Stimulated activated CD4-positive, alpha-beta T cell treated with anti-CD3 and anti-CD28 coated beads, Interleukin-12 subunit alpha, Interleukin-12 subunit beta, amount 100 ng/mL, for 24 hours (primary cell): Measurements from ENCODE around the gene PDE8A.
A peak's percentile ranks its signal among the peaks of the same experiment; 100 is the strongest.
"Not testable (repeated sequence)": the region's sequence is repeated elsewhere in the genome, so short reads cannot be mapped to it uniquely, and the experiment has no call there.

Source experiments
- DNase-seq, 2 experiments: peaks; one replicate each; pipeline ENCODE4 v3.0.0-alpha.2; 2020; ENCODE audit warnings: low read depth in 2 of 2

Gene PDE8A

DNA sequence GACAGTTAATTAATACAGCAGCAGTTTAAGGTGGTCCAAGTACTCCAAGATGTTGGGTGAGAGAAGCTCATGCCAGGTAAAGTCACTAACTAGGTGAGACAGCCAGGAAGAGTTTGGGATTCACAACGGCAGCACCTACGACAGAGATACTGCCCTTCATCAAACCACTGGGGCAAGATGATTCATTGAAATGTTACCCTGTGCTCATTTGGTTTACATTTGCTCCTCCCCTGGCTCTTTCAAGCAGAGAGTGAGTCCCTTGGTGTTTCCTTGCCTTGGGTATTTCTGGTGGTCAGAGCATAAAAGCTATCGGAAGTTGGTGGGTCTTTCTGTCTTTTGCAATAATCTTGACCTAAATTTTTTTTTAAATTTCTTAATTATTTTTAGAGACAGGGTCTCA lies 19.9 kb upstream of the PDE8A start:
- DNase-seq, result no peak

DNA sequence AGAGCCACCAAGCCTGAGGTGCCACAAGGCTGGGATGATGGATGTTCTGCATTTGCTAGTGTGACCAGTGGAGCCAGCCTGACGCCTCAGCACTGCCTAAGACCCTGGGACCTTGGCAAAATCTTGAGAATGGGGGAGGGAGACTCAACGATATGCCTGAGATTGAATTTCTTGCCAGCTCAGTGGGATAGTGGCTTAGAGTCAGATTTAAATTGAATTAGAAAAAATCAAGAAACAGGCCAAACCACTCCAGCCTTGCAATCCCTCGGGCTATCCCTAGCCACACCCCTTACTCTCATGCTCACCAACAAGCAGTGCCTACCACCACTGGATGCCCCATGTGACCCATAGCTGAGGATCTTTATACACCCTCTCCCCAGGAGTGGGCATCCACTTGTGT lies 18.7 kb upstream of the PDE8A start:
- DNase-seq, result no peak

DNA sequence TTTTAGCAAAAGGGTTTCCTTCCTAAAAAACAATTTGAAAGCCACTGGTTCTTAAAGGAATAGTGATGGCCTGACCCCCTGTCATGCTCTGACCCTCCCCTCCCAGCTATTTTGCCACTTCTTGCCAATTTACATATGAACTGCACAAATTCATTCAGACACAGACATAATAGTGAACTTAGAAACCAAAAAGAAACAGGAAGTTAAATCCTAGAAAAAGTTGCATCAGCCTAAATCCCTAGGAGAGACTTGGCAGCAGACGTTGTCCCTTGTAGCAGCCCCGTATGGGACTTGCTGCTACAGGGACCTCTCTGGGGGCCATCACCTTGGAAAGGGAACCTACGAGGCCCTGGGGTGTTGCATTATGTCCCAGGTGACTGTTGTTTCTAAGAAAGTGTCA lies 14.3 kb upstream of the PDE8A start:
- no peak for DNase-seq

DNA sequence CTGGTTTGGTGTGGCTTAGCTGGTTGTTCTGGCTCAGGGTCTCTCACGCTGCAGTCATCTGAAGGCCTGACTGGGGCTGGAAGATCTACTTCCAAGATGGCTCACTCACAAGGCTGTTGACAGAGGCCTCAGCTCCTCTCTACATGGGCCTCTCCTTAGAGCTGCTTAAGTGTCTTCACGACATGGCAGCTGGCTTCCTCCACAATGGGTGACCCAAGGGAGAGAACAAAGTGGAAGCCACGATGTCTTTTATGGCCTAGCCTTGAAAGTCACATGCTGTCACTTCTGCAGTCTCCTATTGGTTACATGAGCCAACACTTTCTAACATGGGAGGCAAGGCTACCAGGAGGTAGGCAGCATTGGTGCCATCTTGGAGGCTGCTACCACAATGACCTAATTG lies 13.4 kb upstream of the PDE8A start:
- no peak for DNase-seq

DNA sequence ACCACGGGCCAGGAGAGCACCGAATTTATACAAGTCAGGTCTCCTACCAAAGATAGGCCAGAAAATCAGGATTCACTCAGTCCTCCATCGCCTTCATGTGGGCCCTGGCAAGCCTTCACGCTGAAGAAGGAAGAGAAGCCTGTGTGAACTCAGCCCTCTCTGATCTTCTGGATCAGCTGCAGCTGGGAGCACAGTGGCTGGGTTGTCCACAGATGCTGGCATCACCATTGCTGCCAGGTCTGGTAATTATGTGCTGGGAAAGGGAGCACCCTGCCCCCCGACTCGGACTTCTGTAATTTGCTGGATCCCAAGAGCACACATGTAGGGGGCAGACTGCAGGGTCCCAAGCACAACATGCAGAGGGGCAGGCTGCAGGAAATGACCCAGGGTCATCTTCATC lies 12.4 kb upstream of the PDE8A start:
- DNase-seq, result no peak

DNA sequence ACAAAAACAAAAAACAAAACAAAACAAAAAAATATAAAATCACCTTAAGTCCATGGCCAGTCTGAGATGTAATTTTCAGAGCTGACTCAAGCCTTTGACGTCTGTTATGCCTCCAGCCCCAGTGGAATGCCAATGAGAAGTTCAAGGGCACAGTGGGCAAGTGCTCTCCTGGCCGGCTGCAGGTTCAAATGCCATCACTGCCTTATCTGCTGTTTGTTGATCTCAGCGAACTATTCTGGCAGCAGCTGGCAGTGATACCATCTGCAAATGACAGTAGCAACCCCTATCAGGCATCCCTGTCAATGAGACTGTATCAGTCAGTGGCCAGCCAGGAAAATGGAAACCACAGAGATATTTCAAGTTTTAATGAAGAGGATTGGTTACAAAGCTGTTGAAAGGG lies 10.8 kb upstream of the PDE8A start:
- no peak for DNase-seq

DNA sequence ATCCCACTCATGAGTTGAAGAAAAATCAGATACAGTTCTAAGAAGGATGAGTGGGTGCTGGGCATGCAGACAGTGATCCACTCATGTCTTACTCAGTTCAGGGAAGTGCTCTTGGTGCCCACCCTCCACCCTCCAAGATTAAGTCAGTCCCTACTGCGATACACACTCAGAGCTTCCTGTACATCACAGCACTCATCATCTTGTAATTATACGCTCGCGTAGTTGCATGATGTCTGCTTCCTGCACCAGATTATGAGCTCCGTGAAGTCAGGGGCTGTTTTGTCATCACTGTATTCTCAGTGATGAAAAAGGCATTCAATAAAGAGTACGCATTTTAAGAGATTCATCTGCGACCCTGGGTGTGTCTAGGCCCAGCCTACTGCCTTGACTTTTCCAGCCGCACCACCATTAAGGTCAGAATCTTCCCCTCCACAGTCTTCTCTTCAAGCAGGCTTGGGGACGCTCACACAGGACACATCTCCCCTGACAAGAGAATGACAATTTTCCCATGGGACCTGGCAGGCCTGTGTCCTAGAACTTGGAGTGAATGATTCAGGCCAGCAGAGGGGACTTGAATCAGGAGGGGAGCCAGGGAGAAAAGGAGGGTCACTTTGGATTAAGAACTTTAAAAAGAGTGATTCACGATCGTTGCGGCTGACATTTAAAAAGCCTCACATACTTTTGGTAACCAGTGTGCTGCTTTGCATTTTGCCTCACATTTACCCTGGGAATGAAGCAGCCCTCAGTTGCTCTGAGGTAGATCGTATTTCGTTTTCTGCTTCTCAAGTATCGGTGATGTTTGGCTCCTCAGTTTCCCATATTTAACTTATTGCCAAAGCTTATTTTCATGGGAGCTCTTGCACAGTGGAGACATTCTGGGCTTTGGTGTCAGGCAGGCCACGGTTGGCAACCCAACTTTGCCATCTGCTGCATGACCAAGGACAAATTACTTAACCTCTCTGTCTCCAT lies 7.9 kb upstream of the PDE8A start:
- no peak for DNase-seq

DNA sequence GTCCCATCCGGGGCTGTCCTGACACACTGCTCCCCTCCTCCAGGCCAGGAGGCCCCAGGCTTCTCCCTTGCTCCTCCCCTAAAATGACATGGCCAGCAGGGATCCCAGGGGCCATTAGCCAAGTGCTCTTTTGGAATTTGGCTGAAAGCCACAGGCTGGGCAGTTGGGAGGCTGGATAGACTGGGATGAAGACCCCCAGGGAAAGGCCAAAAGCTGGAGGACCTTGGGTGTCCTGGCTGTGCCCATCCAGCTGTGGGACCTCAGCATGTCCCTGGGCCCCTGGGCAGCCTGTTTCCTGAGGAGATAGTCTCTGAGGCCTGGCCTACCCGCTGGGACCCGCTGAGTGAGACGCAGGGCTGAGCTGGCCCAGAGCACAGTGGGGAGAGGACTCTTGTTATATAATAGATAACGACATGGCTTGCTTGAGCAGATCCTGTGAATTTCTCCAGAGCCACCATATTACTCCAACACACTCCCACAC lies 5.7 kb upstream of the PDE8A start:
- no peak for DNase-seq

DNA sequence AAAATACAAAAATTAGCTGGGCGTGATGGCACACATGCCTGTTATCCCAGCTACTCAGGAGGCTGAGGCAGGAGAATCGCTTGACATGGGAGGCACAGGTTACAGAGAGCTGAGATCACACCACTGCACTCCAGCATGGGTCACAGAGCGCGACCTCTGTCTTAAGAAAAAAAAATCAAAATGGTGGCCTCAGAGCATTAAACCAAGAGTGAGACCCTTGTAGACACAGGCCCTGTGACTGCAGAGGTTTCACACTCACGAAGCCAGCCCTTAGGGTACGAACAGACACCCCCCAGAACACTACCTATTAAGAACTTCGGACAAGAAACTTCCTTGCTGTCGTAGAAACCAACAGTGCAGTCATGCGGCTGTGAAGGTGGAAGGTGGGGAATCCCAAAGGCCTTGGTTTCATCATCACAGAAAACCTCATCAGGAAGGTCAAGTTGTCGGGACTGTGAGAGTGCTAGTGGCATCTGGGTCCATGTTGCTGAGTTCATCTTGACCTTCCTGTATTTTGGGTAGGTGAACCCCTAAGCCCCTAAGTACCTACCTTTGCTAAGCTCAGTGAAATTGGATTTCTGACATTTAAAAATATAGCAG lies 4.8 kb upstream of the PDE8A start:
- DNase-seq, result no peak

DNA sequence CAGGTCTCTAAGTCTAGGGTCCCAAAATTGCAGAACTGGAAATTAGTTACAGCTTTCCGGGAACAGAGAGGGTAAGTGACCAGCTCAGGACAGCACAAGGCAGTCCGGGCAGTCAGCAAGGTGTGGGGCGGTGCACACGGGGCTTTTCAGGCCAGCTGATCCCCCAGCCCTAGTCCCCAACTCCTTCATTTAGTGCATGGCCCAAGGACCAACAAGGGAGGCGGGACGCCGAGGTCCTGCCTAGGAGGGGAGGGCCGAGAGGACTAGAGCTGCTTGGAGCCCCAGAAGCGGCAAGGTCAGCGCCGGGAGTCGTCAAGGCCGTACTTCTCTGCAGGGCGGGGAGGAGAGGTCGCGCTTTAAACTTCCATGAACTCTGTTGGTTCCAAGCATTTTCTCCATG lies 2.0 kb upstream of the PDE8A start:
- DNase-seq, result no peak

DNA sequence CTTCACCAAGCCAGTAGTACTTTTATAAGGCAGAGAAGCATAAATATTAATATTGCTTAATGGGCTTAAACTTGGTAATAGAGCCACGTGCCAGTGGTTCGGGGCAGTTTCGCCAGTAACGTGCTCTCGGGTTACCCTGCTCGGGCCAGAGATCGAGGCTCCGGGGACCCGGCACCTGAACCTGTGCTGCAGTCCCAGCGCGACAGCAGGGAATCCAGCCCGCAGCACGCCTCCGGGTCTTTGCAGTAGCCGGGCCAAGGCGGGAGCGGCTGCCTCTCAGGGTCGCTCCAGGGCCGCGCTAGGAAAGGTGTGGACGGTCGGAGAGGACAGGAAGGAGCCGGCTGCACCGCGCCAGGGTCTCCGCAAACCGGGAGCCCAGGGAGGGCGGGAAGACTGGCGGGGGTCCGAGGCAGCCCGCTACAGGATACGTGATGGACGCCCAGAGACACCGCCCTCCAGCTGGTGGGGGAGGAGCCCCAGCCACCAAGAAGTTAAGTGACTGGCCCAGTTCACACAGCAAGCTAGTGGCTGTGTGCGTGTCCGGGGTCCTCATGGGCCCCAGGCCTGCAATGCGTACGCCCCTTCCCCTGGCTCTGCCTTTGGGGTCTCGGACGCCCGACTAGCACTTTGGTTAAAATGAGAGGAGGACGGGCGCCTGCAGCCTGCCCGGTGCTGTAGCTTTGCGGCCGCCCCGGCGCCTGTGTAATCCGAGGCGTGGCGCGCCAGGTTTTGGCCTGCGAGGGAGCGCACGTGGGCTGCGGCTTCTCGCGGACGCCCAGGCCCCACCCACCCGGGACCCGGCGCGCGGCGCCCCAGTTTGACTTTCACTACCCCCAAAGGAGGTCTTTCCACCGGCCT lies 1.2 kb upstream of the PDE8A start:
- DNase-seq, result peak; percentile 65 to 81

DNA sequence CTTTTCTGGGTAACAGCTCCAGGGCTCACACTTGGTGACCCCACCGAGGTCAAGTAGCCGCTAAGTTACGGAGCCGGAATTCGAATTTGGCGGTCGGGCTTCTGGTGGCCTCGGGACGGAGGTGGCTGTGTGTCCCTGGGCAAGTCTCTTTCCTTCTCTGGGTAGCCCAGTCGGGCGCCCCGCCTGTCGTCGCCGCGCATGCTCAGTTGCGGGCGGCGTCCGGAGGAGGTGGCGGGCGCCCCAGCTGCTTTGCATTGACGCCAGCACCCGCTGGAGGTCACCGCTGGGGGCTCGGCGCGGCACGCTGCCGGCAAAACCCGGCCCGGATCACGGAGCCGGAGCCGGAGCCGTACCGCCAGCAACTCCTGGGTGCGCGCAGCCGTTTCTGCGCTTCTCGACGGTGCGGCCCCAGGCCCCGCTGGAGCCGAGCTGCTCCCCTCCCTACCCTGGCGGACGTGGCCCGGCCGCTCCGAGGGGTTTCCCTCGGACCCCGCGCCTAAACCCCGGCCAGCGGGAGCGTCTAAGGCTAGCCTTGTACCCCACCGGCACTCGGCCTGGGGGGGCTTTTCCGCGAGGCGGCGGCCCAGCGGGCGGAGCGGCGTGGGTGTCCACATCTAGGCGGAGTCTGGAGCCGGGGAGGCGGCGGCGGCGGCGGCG lies 474 bp upstream of the PDE8A start:
- peak; percentile 88 to 91 for DNase-seq

DNA sequence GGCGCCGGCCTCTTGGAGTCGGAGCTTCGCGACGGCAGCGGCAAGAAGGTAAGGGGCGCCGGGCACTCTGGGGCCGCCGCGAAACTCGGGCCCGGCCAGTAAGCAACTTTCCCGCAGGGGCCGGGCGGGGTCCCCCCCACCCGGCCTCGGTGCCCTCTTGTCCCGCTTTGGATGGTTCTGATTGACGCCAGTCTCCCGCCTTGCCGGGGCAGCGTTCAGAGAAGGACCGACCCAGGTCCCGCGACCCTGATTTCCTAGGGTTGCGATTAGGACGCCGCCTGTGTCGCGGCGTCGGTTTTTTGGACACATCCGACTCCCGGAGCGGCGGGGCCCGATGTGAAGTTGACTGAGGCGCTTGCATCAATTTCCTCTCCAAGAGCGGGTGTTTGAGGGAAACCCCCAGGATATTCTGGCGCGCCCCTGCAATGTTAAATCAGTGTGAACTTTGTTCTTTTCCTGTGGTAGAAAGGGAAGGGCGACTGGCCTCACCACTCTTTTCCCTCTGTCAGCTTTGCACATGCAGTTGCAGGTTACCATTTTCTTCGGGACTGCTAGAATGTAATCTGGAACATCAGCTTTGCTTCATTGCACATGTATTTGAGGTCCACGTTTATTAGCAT lies 755 bp downstream of the PDE8A start:
- peak; percentile 13 to 41 for DNase-seq

DNA sequence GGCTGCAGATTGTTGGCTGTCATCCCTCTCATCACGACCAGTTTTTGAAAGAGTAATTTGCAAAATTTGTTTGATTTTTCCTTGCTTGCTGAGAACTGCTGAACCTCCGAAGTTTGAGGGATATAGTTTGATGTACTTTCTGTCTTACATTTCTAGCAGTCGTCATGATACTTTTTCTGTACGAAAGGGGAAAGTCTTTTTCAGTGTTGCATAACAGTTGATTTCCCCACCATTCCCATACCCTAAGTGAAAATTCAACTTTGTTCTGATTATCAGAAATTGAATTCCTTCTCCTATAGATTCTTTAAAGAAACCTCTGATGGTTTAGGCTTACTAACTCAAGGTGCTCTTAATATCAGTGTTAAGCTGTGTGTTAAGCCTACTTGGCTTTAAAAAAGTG lies 1.6 kb downstream of the PDE8A start:
- no peak for DNase-seq

DNA sequence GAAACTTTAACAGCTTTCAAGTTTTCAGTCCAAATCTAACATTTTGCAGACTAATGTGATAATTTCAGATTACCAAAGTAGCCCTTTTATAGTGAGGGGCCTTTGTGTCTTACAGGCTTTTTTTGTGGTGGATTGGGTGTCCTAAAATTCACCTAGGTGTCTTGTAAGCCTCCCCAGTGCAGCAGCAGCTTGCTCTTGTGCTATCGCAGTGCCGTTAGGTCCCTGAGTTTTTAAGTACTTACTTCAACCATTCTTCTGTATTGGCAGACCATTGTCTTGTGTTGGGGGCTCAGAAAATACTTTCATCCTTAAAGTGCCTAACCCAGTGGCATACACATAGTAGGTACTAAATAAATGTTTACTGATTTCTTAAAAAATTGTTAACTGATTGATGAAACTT lies 2.1 kb downstream of the PDE8A start:
- no peak for DNase-seq

DNA sequence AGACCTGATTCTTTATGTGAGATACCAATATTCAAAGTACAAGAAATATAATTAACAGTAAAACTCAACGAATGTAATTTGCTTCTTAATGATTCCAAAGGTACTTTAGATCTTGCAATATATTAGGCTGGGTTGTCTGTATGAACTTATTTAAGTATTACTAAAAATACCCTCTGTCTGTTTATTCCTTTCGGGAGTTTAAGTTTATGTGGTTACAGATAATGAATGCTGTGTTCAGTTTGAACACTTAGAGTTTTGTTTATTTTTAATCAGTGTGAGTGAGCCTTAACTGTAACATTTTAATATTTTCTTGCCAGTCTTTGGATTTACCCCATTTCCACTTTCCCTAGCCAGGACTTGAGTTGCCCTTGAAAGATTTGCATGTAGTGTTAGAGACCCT lies 3.5 kb downstream of the PDE8A start:
- DNase-seq, result no peak

DNA sequence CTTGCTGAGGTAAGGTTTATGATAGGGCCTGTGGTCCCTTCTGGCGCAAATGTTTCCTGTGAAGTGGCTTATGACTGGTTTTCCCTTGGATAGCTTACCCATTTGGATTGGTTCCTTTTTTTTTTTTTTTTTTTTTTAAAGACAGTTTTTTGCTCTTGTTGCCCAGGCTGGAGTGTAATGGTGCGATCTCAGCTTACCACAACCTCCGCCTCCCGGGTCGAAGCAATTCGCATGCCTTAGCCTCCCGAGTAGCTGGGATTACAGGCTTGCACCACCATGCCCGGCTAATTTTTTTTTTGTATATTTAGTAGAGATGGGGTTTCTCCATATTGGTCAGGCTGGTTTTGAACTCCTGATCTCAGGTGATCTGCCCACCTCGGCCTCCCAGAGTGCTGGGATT lies 5.7 kb downstream of the PDE8A start:
- DNase-seq, result not testable (repeated sequence)

DNA sequence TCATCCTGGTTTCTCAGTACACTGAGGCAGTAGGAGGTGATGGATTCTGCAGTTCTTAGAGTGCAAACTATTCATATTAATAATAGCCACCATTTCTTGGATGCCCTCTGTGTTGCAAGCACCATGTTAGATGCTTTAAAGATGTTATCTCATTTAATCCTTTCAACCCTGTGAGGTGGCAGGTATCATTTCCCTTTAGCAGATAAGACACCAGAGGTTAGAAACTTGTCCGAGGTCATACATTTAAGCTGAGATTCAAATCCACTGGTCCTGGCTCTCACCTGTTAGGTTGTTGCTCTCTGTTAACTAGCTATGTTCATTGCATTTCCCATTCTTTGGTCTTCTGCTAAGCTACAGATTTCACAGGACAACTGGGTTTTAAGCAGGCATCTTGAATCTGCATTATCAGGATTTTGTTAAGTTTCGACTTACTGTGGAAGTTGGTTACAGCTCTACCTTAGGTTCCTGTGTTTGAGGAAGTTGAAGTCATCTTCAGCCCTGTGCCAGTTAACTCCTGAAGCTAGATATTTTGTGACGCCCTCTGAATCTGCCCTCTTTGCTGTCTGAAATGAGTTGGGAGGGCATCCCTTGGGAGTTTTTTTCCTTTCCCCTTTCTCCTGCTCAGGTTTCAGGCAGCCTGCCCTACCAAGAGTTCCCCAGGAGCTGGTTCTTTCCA lies 6.4 kb downstream of the PDE8A start:
- DNase-seq, result no peak

DNA sequence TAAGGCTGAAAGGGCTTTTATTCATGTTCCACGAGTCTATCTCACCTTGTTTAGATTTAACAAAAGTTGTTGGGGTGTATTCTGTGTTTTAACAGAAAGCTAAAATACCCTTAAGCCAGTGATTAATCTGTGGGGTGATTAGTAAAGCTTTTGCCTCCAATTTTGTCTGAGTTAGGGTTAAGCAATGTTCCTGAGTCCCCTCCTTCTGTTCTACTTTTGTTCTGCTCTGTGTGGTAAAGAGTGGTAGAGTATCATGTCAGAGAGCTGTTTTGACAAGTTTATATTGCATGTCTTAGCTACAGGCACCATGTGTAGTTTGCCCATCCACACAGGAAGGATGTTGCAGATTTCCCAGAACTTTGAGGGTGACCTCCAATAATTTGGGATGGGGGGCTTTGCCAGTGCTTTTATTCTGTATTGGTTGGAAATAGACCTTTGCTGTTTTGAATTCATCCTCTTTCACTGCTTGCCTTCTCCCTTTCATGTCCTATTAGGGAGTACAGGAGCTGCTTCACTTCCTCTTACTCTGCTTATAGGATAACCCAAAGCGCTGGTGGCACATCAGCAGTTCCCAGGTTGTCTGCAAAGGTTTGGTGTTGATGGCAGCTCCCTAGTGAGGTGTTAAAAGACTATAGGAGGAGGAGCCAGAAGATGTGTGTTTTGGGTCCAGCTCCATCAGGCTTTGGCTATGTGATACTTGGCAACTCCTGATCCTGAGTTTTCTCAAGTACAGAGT lies 7.4 kb downstream of the PDE8A start:
- DNase-seq, result no peak

DNA sequence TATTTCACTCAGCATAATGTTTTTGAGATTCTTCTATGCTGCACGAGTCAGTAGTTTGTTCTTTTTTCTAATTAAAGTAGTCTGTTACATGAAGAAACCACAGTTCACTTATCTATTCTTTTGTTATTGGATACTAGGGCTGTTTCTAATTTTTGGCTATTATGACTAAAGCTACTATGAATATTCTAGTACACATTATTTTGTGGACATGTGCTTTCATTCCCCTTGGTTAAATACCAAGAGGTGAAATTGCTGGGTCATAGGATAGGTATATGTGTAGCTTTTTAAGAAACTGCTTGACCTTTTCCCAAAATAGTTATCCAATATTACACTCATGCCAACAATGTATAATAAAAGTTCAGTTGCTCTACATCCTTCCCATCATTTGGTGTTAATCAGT lies 8.9 kb downstream of the PDE8A start:
- DNase-seq, result no peak
